Activated CD4-positive, alpha-beta T cell treated with anti-CD3 and anti-CD28 coated beads for 48 hours (primary cell): ENCODE measurements around the gene SRRM4.
A peak's percentile ranks its signal among the peaks of the same experiment; 100 is the strongest.
"Not testable (repeated sequence)": the region's sequence is repeated elsewhere in the genome, so short reads cannot be mapped to it uniquely, and the experiment has no call there.

Experiments used
- DNase-seq: peaks from one replicate; pipeline ENCODE4 v3.0.0-alpha.2; 2020

Gene SRRM4

GRCh38 chr12:118981285-118982211 lies at the start of gene SRRM4:
Gene SRRM4 (plus strand): TSS chr12:118981541. CDS start chr12:118981883, 342 bp downstream.
- DNase-seq = peak; percentile 7

GRCh38 chr12:118946256-118946655 lies 35.1 kb upstream of the SRRM4 start:
- no peak for DNase-seq

GRCh38 chr12:118958520-118958919 lies 22.8 kb upstream of the SRRM4 start:
- DNase-seq = no peak

- DNase-seq = no peak
Observed at GRCh38 chr12:118959348-118959747, 22.0 kb upstream of the SRRM4 start.

- DNase-seq = no peak
Observed at GRCh38 chr12:118959985-118960560, 21.3 kb upstream of the SRRM4 start.

- no peak for DNase-seq
Observed at GRCh38 chr12:118960865-118961264, 20.5 kb upstream of the SRRM4 start.

GRCh38 chr12:118964988-118965387 lies 16.4 kb upstream of the SRRM4 start:
- DNase-seq = no peak

- no peak for DNase-seq
Observed at GRCh38 chr12:118970856-118971255, 10.5 kb upstream of the SRRM4 start.

GRCh38 chr12:118972982-118973381 lies 8.4 kb upstream of the SRRM4 start:
- DNase-seq = no peak

- DNase-seq = peak; percentile 43
Observed at GRCh38 chr12:118979763-118980406, 1.5 kb upstream of the SRRM4 start.

GRCh38 chr12:118980407-118981014 lies 830 bp upstream of the SRRM4 start:
- DNase-seq = no peak

GRCh38 chr12:118982302-118982701 lies 961 bp downstream of the SRRM4 start:
- no peak for DNase-seq

GRCh38 chr12:118982984-118983761 lies 1.8 kb downstream of the SRRM4 start:
- DNase-seq = no peak

GRCh38 chr12:118984161-118984943 lies 3.0 kb downstream of the SRRM4 start:
- no peak for DNase-seq

GRCh38 chr12:118986050-118986449 lies 4.7 kb downstream of the SRRM4 start:
- DNase-seq = no peak

- DNase-seq = no peak
Observed at GRCh38 chr12:118999107-118999506, 17.8 kb downstream of the SRRM4 start.

- no peak for DNase-seq
Observed at GRCh38 chr12:119005085-119005484, 23.7 kb downstream of the SRRM4 start.

- no peak for DNase-seq
Observed at GRCh38 chr12:119005913-119006312, 24.6 kb downstream of the SRRM4 start.

GRCh38 chr12:119006746-119007145 lies 25.4 kb downstream of the SRRM4 start:
- DNase-seq = no peak

GRCh38 chr12:119008273-119008672 lies 26.9 kb downstream of the SRRM4 start:
- not testable (repeated sequence) for DNase-seq

GRCh38 chr12:119008691-119009221 lies 27.4 kb downstream of the SRRM4 start:
- DNase-seq = no peak
